OCI-LY3 (cell line): ENCODE results near the gene ARID2.

Experiments used
- EZH2phosphoT487 ChIP-seq: fragments of 200-600 bp; shearing (Covaris generic); IDR thresholded peaks from 2 replicates; pipeline ENCODE4 v1.6.1; 2018; ENCODE audit warnings: antibody characterized with exemption, mixed run types, low read depth
- TF ChIP-seq, protein P1 (sequence below): fragments of 200-600, 300-600 bp; sonication (generic); IDR thresholded peaks from 2 replicates; pipeline ENCODE4 v1.5.1; 2014; ENCODE audit warnings: antibody characterized with exemption, low read length, low read depth

GRCh38 chr12:45775964-45776363 lies 46.5 kb downstream of the ARID2 start:
- TF ChIP-seq, protein P1, sequence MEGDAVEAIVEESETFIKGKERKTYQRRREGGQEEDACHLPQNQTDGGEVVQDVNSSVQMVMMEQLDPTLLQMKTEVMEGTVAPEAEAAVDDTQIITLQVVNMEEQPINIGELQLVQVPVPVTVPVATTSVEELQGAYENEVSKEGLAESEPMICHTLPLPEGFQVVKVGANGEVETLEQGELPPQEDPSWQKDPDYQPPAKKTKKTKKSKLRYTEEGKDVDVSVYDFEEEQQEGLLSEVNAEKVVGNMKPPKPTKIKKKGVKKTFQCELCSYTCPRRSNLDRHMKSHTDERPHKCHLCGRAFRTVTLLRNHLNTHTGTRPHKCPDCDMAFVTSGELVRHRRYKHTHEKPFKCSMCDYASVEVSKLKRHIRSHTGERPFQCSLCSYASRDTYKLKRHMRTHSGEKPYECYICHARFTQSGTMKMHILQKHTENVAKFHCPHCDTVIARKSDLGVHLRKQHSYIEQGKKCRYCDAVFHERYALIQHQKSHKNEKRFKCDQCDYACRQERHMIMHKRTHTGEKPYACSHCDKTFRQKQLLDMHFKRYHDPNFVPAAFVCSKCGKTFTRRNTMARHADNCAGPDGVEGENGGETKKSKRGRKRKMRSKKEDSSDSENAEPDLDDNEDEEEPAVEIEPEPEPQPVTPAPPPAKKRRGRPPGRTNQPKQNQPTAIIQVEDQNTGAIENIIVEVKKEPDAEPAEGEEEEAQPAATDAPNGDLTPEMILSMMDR: no peak
- no peak for TF ChIP-seq EZH2phosphoT487
